ENCODE data around the gene AGAP3. TPM values are rescaled to one million over a fixed set of nuclear protein-coding genes. Genes with fewer than 3 reads are reported as not detected.

The AGAP3 gene
- total RNA-seq, 1 experiment from 2014 or later = 70.2 TPM

DNA sequence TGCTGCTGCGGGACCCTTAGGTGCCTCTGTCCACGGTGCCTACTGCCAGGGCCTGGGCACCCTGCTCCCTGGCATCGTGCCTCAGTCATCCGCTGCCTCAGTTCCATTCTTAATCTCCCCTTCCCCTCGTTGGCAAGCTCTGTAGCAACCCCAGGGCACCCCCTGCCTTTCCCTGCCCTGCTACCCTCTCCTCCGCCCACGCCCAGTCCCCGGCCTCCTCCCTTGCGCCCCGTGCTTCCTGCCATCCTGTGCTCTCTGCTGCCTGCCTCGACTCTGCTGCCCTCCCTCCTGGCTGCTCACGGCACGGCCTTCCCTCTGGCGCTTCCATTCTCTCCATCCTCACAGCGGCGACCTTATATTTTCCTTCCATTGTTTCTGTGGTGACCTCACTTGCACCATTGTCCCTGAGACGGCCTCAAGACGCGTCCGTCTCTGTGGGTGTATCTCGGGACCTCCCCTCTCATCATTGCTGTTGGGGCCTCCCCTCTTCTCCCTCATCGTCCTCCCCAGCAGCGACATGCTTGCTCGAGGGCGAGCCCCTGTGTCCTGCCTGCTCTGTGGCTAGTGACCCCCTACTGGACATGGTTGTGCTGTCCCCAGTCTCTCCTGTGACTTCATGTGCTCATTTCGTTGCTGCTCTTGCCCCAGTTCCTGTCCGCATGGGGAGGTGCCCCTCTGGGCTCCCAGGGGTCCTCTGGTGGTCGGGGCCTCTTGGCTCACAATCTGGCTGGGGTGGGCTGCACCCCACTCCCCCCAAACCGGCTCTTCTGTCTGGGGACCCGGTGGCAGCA is 35.3 kb downstream of the AGAP3 start:
- CTCF ChIA-PET = no interaction called here
- Histone ChIP-seq H3K4me1 (peaks cover under 1% of the 10 kb centered on the region), H3K36me3 (ENCODE audit: control insufficient read depth, insufficient read depth, low read length) (peaks cover 6% of the 10 kb centered on the region), H3K4me3 (ENCODE audit: low read depth, low read length) (no peak overlapping the region), H3K9me3 (no peaks in the 10 kb centered on the region), H3K27me3 (replicated peaks; ENCODE audit: control insufficient read depth, insufficient read depth, low read length) (no peaks in the 10 kb centered on the region)
- intact Hi-C loops (cut with micrococcal nuclease; ENCODE audit: unreplicated experiment) = no loop called here
- Mint-ChIP-seq H3K4me3 (ENCODE audit: unreplicated experiment) (no peak overlapping the region), H3K4me1 (ENCODE audit: low read depth, unreplicated experiment) (no peaks in the 10 kb centered on the region), H3K9me3 (ENCODE audit: unreplicated experiment) (no peaks in the 10 kb centered on the region), H3K27me3 (ENCODE audit: insufficient read depth, unreplicated experiment) (no peaks in the 10 kb centered on the region), H3K27ac (ENCODE audit: unreplicated experiment) (no peak overlapping the region), H3K36me3 (ENCODE audit: insufficient read depth, unreplicated experiment) (peaks cover 41% of the 10 kb centered on the region)
- no TSS peak for BruUV-seq (replicated peaks)
- TF ChIP-seq, protein P1, sequence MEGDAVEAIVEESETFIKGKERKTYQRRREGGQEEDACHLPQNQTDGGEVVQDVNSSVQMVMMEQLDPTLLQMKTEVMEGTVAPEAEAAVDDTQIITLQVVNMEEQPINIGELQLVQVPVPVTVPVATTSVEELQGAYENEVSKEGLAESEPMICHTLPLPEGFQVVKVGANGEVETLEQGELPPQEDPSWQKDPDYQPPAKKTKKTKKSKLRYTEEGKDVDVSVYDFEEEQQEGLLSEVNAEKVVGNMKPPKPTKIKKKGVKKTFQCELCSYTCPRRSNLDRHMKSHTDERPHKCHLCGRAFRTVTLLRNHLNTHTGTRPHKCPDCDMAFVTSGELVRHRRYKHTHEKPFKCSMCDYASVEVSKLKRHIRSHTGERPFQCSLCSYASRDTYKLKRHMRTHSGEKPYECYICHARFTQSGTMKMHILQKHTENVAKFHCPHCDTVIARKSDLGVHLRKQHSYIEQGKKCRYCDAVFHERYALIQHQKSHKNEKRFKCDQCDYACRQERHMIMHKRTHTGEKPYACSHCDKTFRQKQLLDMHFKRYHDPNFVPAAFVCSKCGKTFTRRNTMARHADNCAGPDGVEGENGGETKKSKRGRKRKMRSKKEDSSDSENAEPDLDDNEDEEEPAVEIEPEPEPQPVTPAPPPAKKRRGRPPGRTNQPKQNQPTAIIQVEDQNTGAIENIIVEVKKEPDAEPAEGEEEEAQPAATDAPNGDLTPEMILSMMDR (IDR thresholded peaks at IDR 0.05; ENCODE audit: insufficient read depth in 1 of 2, low read depth in 1 of 2, low read length in 1 of 2, severe bottlenecking in 1 of 2, unreplicated experiment in 1 of 2) = no peak
- no peak for DNase-seq
- POLR2A ChIA-PET = no interaction called here

DNA sequence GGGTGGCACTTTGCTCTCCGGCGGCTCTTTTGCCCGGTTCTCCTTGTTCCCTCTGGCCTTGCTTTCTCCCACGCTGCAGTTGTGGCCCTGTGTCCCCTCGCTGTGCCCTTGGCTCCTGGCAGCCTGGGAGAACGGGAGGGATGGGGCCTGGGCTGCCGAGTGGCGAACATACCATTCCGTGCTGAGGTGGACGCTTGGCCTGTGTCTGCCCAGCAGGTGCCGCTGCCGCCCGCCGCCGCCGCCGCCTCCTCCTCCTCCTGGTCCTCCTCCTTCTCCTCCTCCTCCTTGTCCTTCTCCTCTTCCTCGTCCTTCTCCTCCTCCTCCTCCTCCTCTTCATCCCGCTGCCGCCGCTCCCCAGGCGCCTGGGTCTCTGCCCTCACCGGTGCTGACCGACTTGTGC is 36.0 kb downstream of the AGAP3 start:
- no peak for DNase-seq
- Histone ChIP-seq H3K4me3 (ENCODE audit: low read depth, low read length) (no peak overlapping the region), H3K27me3 (replicated peaks; ENCODE audit: control insufficient read depth, insufficient read depth, low read length) (no peaks in the 10 kb centered on the region), H3K36me3 (ENCODE audit: control insufficient read depth, insufficient read depth, low read length) (peaks cover 6% of the 10 kb centered on the region), H3K4me1 (no peaks in the 10 kb centered on the region), H3K9me3 (no peaks in the 10 kb centered on the region)
- H3K4me3 Mint-ChIP-seq (ENCODE audit: unreplicated experiment) = no peak overlapping the region
- no peaks in the 10 kb centered on the region for H3K9me3 Mint-ChIP-seq (ENCODE audit: unreplicated experiment)
- TF ChIP-seq, protein P1 (IDR thresholded peaks at IDR 0.05; ENCODE audit: insufficient read depth in 1 of 2, low read depth in 1 of 2, low read length in 1 of 2, severe bottlenecking in 1 of 2, unreplicated experiment in 1 of 2) = no peak
- H3K27me3 Mint-ChIP-seq (ENCODE audit: insufficient read depth, unreplicated experiment) = no peaks in the 10 kb centered on the region
- ChIA-PET POLR2A (no interaction called here), CTCF (no interaction called here)
- intact Hi-C loops (cut with micrococcal nuclease; ENCODE audit: unreplicated experiment) = no loop called here
- peaks cover 36% of the 10 kb centered on the region for H3K36me3 Mint-ChIP-seq (ENCODE audit: insufficient read depth, unreplicated experiment)
- BruUV-seq (replicated peaks) = no TSS peak
- no peak overlapping the region for H3K27ac Mint-ChIP-seq (ENCODE audit: unreplicated experiment)
- H3K4me1 Mint-ChIP-seq (ENCODE audit: low read depth, unreplicated experiment) = no peaks in the 10 kb centered on the region

DNA sequence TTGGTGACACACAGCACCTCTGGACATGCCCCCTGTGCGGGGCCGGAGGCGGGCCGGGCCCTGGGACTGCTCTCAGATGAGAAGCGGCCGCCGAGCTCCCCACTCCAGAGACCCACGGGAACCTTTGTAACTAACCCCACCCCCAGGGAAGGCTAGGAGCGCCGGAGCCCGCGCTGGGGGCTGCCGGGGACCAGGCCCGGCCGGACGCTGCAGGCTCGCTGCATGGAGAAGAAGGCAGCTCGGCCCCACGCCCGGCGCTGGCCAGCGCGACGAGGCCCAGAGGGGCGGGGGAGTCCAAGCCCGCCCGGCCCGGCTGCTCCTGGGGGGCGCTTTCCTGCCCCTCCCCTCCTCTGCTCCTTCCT is 36.5 kb downstream of the AGAP3 start:
- POLR2A ChIA-PET = no interaction called here
- no peak for DNase-seq
- Histone ChIP-seq H3K27me3 (replicated peaks; ENCODE audit: control insufficient read depth, insufficient read depth, low read length) (no peaks in the 10 kb centered on the region), H3K4me3 (ENCODE audit: low read depth, low read length) (no peak overlapping the region), H3K9me3 (no peaks in the 10 kb centered on the region), H3K36me3 (ENCODE audit: control insufficient read depth, insufficient read depth, low read length) (peaks cover 6% of the 10 kb centered on the region), H3K4me1 (no peaks in the 10 kb centered on the region)
- BruUV-seq (replicated peaks) = no TSS peak
- H3K27me3 Mint-ChIP-seq (ENCODE audit: insufficient read depth, unreplicated experiment) = no peaks in the 10 kb centered on the region
- TF ChIP-seq, protein P1 (IDR thresholded peaks at IDR 0.05; ENCODE audit: insufficient read depth in 1 of 2, low read depth in 1 of 2, low read length in 1 of 2, severe bottlenecking in 1 of 2, unreplicated experiment in 1 of 2) = no peak
- CTCF ChIA-PET = interaction anchor here (1.5 kb wide), 1 partner anchor 22 kb away, joined by 3 read pairs; no protein-coding TSS in a partner anchor
- H3K4me1 Mint-ChIP-seq (ENCODE audit: low read depth, unreplicated experiment) = no peaks in the 10 kb centered on the region
- peaks cover 36% of the 10 kb centered on the region for H3K36me3 Mint-ChIP-seq (ENCODE audit: insufficient read depth, unreplicated experiment)
- H3K4me3 Mint-ChIP-seq (ENCODE audit: unreplicated experiment) = no peak overlapping the region
- H3K9me3 Mint-ChIP-seq (ENCODE audit: unreplicated experiment) = no peaks in the 10 kb centered on the region
- intact Hi-C loops (cut with micrococcal nuclease; ENCODE audit: unreplicated experiment) = no loop called here
- no peak overlapping the region for H3K27ac Mint-ChIP-seq (ENCODE audit: unreplicated experiment)

Data from Caco-2 (cell line).